WTC11 (cell line): Measurements from ENCODE around the gene SLC2A9. TPM values are rescaled to one million over a fixed set of nuclear protein-coding genes. Genes with fewer than 3 reads are reported as not detected.
A peak's percentile ranks its signal among the peaks of the same experiment; 100 is the strongest.

Experiments used
- ATAC-seq: fragments of 200-7000 bp; cut with Tn5 transposase; 2 replicates; pipeline ENCODE4 v1.10.0; 2021; ENCODE audit warnings: mild to moderate bottlenecking, moderate library complexity
- CTCF ChIA-PET: fragments of 300-600 bp; sonication (Branson Sonifier 250); formaldehyde crosslinking; loops from one replicate; lab custom pipeline; 2021; ENCODE audit warnings: antibody characterized with exemption; lab: Charles Lee
- POLR2A ChIA-PET: fragments of 350-600 bp; sonication (Branson Sonifier 250); formaldehyde crosslinking; loops from one replicate; lab custom pipeline; 2021; ENCODE audit warnings: antibody characterized with exemption; lab: Charles Lee
- DNase-seq: peaks from one replicate; pipeline ENCODE4 v3.0.0; 2021; ENCODE audit warnings: low spot score
- H3K27ac Mint-ChIP-seq: 2 replicates; pipeline ENCODE4 v1.8.0; 2021; ENCODE audit warnings: mixed read lengths
- H3K27me3 Mint-ChIP-seq: 2 replicates; pipeline ENCODE4 v1.8.0; 2021; ENCODE audit warnings: low read depth, mild to moderate bottlenecking, moderate library complexity, mixed read lengths
- H3K36me3 Mint-ChIP-seq: 2 replicates; pipeline ENCODE4 v1.8.0; 2021; ENCODE audit warnings: mixed read lengths
- H3K4me1 Mint-ChIP-seq: 2 replicates; pipeline ENCODE4 v1.8.0; 2022; ENCODE audit warnings: mixed read lengths
- H3K4me3 Mint-ChIP-seq: 2 replicates; pipeline ENCODE4 v1.8.0; 2021; ENCODE audit warnings: mild to moderate bottlenecking, moderate library complexity, mixed read lengths
- H3K9me3 Mint-ChIP-seq: 2 replicates; pipeline ENCODE4 v1.8.0; 2021; ENCODE audit warnings: mixed read lengths
- CDX4 ChIP-seq: fragments of 250-450 bp; sonication (Bioruptor Pico); IDR thresholded peaks from 2 replicates; pipeline ENCODE4 v1.9.0; 2021; ENCODE audit warnings: moderate library complexity, mild to moderate bottlenecking, inconsistent platforms, borderline replicate concordance
- CREM ChIP-seq: sonication (generic); formaldehyde crosslinking; IDR thresholded peaks from 2 replicates; pipeline ENCODE4 v1.8.1; 2022; ENCODE audit warnings: mild to moderate bottlenecking, missing genetic modification reagents, moderate library complexity
- CTCF ChIP-seq: fragments of 200-600 bp; IDR thresholded peaks from 2 replicates; pipeline ENCODE4 v1.8.0; 2022; ENCODE audit warnings: antibody characterized with exemption
- EMX1 ChIP-seq: fragments of 250-450 bp; sonication (Bioruptor Pico); IDR thresholded peaks from 2 replicates; pipeline ENCODE4 v1.8.0; 2021; ENCODE audit warnings: mild to moderate bottlenecking
- ERG ChIP-seq: fragments of 250-450 bp; sonication (Bioruptor Pico); IDR thresholded peaks from 2 replicates; pipeline ENCODE4 v1.8.0; 2021; ENCODE audit warnings: mild to moderate bottlenecking
- FOXP1 ChIP-seq: sonication (generic); formaldehyde crosslinking; IDR thresholded peaks from 2 replicates; pipeline ENCODE4 v1.8.0; 2022; ENCODE audit warnings: missing genetic modification reagents, mild to moderate bottlenecking, moderate library complexity, borderline replicate concordance
- FOXP4 ChIP-seq: sonication (generic); formaldehyde crosslinking; IDR thresholded peaks from 2 replicates; pipeline ENCODE4 v1.8.0; 2022; ENCODE audit warnings: mild to moderate bottlenecking, missing genetic modification reagents
- GRHL2 ChIP-seq: fragments of 250-450 bp; sonication (Bioruptor Pico); IDR thresholded peaks from 2 replicates; pipeline ENCODE4 v1.8.0; 2022; ENCODE audit warnings: mild to moderate bottlenecking, moderate library complexity; ENCODE audit not compliant: insufficient replicate concordance, severe bottlenecking
- GTF2I ChIP-seq: fragments of 250-450 bp; sonication (Bioruptor Pico); conservative IDR thresholded peaks from 2 replicates; pipeline ENCODE4 v1.4.0; 2021; ENCODE audit warnings: mild to moderate bottlenecking
- IRF2 ChIP-seq: sonication (generic); formaldehyde crosslinking; IDR thresholded peaks from 2 replicates; pipeline ENCODE4 v1.8.0; 2022; ENCODE audit warnings: low read depth, missing genetic modification reagents, borderline replicate concordance
- KAT7 ChIP-seq: sonication (generic); formaldehyde crosslinking; IDR thresholded peaks from 2 replicates; pipeline ENCODE4 v1.8.1; 2023; ENCODE audit warnings: missing genetic modification reagents, mild to moderate bottlenecking, borderline replicate concordance
- NFATC4 ChIP-seq: fragments of 250-450 bp; sonication (Bioruptor Pico); IDR thresholded peaks from 2 replicates; pipeline ENCODE4 v1.9.0; 2021; ENCODE audit warnings: mild to moderate bottlenecking
- NR3C1 ChIP-seq: sonication (generic); formaldehyde crosslinking; conservative IDR thresholded peaks from 2 replicates; pipeline ENCODE4 v1.8.1; 2023; ENCODE audit warnings: low read depth, mild to moderate bottlenecking, missing genetic modification reagents
- OVOL2 ChIP-seq: fragments of 250-450 bp; sonication (Bioruptor Pico); IDR thresholded peaks from 2 replicates; pipeline ENCODE4 v1.9.0; 2021; ENCODE audit warnings: mild to moderate bottlenecking, borderline replicate concordance
- RELA ChIP-seq: sonication (generic); formaldehyde crosslinking; IDR thresholded peaks from 2 replicates; pipeline ENCODE4 v1.8.1; 2022; ENCODE audit warnings: missing genetic modification reagents, mild to moderate bottlenecking, borderline replicate concordance
- SOX15 ChIP-seq: fragments of 250-450 bp; sonication (Bioruptor Pico); IDR thresholded peaks from 2 replicates; pipeline ENCODE4 v1.9.0; 2021; ENCODE audit warnings: mild to moderate bottlenecking
- SP1 ChIP-seq: sonication (generic); formaldehyde crosslinking; conservative IDR thresholded peaks from 2 replicates; pipeline ENCODE4 v1.8.1; 2022; ENCODE audit warnings: missing genetic modification reagents
- TP53 ChIP-seq: sonication (generic); formaldehyde crosslinking; IDR thresholded peaks from 2 replicates; pipeline ENCODE4 v1.8.1; 2023; ENCODE audit warnings: mild to moderate bottlenecking, missing genetic modification reagents
- ZNF219 ChIP-seq: sonication (generic); formaldehyde crosslinking; IDR thresholded peaks from 2 replicates; pipeline ENCODE4 v1.8.0; 2023; ENCODE audit warnings: missing genetic modification reagents, mild to moderate bottlenecking, borderline replicate concordance
- ZNF425 ChIP-seq: fragments of 250-450 bp; sonication (Bioruptor Pico); conservative IDR thresholded peaks from 2 replicates; pipeline ENCODE4 v1.9.0; 2021; ENCODE audit warnings: mild to moderate bottlenecking
- total RNA-seq: library from RNA; stranded (reverse); gene quantifications from 3 replicates; pipeline ENCODE4 v1.2.3, GENCODE V29; 2021
- TF ChIP-seq, protein P1 (sequence below): sonication (generic); formaldehyde crosslinking; IDR thresholded peaks from 2 replicates; pipeline ENCODE4 v1.8.0; 2023; ENCODE audit warnings: missing genetic modification reagents
- TF ChIP-seq, protein P2 (sequence below): sonication (generic); formaldehyde crosslinking; IDR thresholded peaks from 2 replicates; pipeline ENCODE4 v1.8.0; 2022; ENCODE audit warnings: mild to moderate bottlenecking, missing genetic modification reagents
- TF ChIP-seq, protein P3 (sequence below): sonication (generic); formaldehyde crosslinking; IDR thresholded peaks from 2 replicates; pipeline ENCODE4 v1.8.1; 2023; ENCODE audit warnings: mild to moderate bottlenecking, missing genetic modification reagents

The SLC2A9 gene
- total RNA-seq, 1 experiment from 2014 or later = not detected

- H3K27ac Mint-ChIP-seq = no peak overlapping the region
- no peak for ATAC-seq
- no peak for DNase-seq
- no peaks in the 10 kb centered on the region for H3K9me3 Mint-ChIP-seq
- POLR2A ChIA-PET = no interaction called here
- H3K27me3 Mint-ChIP-seq = peaks cover 5% of the 10 kb centered on the region
- H3K4me3 Mint-ChIP-seq = no peak overlapping the region
- H3K4me1 Mint-ChIP-seq = peaks cover 31% of the 10 kb centered on the region
- no peak for TF ChIP-seq ZNF425 (CRISPR knock-in tag)
- TF ChIP-seq NFATC4 (CRISPR knock-in tag) = no peak
- no peak for TF ChIP-seq SP1
- TF ChIP-seq FOXP4 = no peak
- TF ChIP-seq CTCF = no peak
- no peak for TF ChIP-seq TP53 (CRISPR knock-in tag)
- no peak for TF ChIP-seq IRF2 (CRISPR knock-in tag)
- TF ChIP-seq KAT7 (CRISPR knock-in tag) = no peak
- TF ChIP-seq GTF2I (CRISPR knock-in tag) = no peak
- no peak for TF ChIP-seq EMX1 (CRISPR knock-in tag)
- TF ChIP-seq FOXP1 (CRISPR knock-in tag) = no peak
- TF ChIP-seq, protein P1, sequence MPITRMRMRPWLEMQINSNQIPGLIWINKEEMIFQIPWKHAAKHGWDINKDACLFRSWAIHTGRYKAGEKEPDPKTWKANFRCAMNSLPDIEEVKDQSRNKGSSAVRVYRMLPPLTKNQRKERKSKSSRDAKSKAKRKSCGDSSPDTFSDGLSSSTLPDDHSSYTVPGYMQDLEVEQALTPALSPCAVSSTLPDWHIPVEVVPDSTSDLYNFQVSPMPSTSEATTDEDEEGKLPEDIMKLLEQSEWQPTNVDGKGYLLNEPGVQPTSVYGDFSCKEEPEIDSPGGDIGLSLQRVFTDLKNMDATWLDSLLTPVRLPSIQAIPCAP (CRISPR knock-in tag) = no peak
- TF ChIP-seq CDX4 = no peak
- CTCF ChIA-PET = interaction anchor here (1.5 to 2.7 kb wide), 4 partner anchors 11 to 76 kb away, joined by 3 to 9 read pairs (median 7); no protein-coding TSS in a partner anchor
- no peaks in the 10 kb centered on the region for H3K36me3 Mint-ChIP-seq
Measured at GRCh38 chr4:9940041-9940440, 81.3 kb downstream of the SLC2A9 start.

- no peaks in the 10 kb centered on the region for H3K36me3 Mint-ChIP-seq
- peaks cover 2% of the 10 kb centered on the region; the same call in 1 of the 2 replicates for H3K9me3 Mint-ChIP-seq
- ChIA-PET POLR2A (no interaction called here), CTCF (interaction anchor here (0.8 to 2.7 kb wide), 8 partner anchors 10 to 234 kb away, joined by 3 to 9 read pairs (median 4); no protein-coding TSS in a partner anchor)
- H3K27me3 Mint-ChIP-seq = peaks cover 6% of the 10 kb centered on the region
- peak; percentile 31 for DNase-seq
- no peak overlapping the region for H3K27ac Mint-ChIP-seq
- ATAC-seq = peak; percentile 86
- H3K4me1 Mint-ChIP-seq = peaks cover 31% of the 10 kb centered on the region
- H3K4me3 Mint-ChIP-seq = no peak overlapping the region
- TF ChIP-seq ZNF219 (CRISPR knock-in tag) (no peak), ERG (no peak), RELA (CRISPR knock-in tag) (no peak), NR3C1 (CRISPR knock-in tag) (no peak), OVOL2 (CRISPR knock-in tag) (no peak), GRHL2 (CRISPR knock-in tag) (no peak), SOX15 (CRISPR knock-in tag) (no peak), CREM (CRISPR knock-in tag) (no peak)
- TF ChIP-seq, protein P2, sequence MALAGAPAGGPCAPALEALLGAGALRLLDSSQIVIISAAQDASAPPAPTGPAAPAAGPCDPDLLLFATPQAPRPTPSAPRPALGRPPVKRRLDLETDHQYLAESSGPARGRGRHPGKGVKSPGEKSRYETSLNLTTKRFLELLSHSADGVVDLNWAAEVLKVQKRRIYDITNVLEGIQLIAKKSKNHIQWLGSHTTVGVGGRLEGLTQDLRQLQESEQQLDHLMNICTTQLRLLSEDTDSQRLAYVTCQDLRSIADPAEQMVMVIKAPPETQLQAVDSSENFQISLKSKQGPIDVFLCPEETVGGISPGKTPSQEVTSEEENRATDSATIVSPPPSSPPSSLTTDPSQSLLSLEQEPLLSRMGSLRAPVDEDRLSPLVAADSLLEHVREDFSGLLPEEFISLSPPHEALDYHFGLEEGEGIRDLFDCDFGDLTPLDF (CRISPR knock-in tag) = no peak
- TF ChIP-seq, protein P3, sequence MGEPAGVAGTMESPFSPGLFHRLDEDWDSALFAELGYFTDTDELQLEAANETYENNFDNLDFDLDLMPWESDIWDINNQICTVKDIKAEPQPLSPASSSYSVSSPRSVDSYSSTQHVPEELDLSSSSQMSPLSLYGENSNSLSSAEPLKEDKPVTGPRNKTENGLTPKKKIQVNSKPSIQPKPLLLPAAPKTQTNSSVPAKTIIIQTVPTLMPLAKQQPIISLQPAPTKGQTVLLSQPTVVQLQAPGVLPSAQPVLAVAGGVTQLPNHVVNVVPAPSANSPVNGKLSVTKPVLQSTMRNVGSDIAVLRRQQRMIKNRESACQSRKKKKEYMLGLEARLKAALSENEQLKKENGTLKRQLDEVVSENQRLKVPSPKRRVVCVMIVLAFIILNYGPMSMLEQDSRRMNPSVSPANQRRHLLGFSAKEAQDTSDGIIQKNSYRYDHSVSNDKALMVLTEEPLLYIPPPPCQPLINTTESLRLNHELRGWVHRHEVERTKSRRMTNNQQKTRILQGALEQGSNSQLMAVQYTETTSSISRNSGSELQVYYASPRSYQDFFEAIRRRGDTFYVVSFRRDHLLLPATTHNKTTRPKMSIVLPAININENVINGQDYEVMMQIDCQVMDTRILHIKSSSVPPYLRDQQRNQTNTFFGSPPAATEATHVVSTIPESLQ (CRISPR knock-in tag) = no peak
Measured at GRCh38 chr4:9938933-9939332, 82.4 kb downstream of the SLC2A9 start.
